HepG2 (cell line): ENCODE measurements around the gene CDH23.

Experiments
- EP300 ChIP-seq, 3 experiments: sonication (generic) in 1 of 3; formaldehyde crosslinking in 1 of 3; IDR thresholded peaks; 2 replicates each; pipeline versions ENCODE4 v1.5.1 to v1.6.1; 2011 to 2020; ENCODE audit warnings: low read depth in 2 of 3, low read length in 2 of 3, borderline replicate concordance in 1 of 3, improper control_type of control experiment in 1 of 3, mild to moderate bottlenecking in 1 of 3, missing genetic modification reagents in 1 of 3, moderate library complexity in 1 of 3
- FOXK2 ChIP-seq: fragments of 450-650 bp; IDR thresholded peaks from 2 replicates; pipeline ENCODE4 v1.6.1; 2016
- FOXM1 ChIP-seq: sonication (generic); formaldehyde crosslinking; IDR thresholded peaks from 2 replicates; pipeline ENCODE4 v1.5.0; 2020; ENCODE audit warnings: missing genetic modification reagents
- MAX ChIP-seq: IDR thresholded peaks from 2 replicates; pipeline ENCODE4 v1.6.1; 2012; ENCODE audit warnings: inconsistent platforms
- ZSCAN9 ChIP-seq: IDR thresholded peaks from 2 replicates; pipeline ENCODE4 v1.6.1; 2016; ENCODE audit warnings: borderline replicate concordance

DNA sequence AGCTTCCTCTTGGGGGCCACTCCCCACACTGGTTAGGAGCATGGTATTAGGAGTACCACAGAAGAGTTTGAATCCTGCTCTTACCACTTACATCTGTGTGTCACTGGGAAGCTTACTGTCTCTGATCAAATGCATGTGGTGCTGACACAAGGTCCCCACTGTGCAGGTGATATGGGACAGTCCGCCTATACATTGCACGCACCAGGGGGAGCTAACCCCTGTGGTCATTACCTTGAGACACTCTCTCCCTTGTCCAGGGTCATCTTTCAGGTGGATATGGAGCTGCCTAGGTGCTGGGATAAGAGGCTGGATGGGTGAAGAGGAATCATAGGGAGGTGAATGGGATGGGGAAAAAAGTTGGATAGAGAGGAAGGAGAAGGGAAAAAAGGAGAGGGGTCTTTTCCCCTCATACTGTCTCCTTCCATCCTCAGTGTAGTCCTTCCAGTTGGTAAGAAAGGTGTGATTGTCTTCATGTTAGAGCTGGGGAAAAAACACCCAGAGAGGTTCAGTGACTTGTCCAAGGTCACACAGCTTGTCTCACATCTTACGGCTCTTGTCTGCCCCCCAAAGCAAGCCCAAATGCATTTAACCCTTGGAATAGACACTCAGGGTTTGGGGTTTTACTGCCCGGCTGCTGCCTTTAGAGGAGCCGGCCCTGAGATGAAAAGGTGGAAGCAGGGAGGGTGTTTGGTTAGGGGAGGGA, 125.9 kb downstream of the CDH23 start:
- TF ChIP-seq MAX = no peak
- TF ChIP-seq FOXM1 (CRISPR knock-in tag) = no peak
- no peak for TF ChIP-seq EP300 (IDR thresholded peaks at IDR 0.05; ENCODE audit: low read depth in 2 of 2, low read length in 2 of 2)
- no peak for TF ChIP-seq EP300 (CRISPR knock-in tag; IDR thresholded peaks at IDR 0.05; ENCODE audit: borderline replicate concordance)
- TF ChIP-seq ZSCAN9 (CRISPR knock-in tag) = no peak
- no peak for TF ChIP-seq FOXK2
